Kidney epithelial cell (primary cell): ENCODE data around the gene CCDC178. TPM values are rescaled to one million over a fixed set of nuclear protein-coding genes. Genes with fewer than 3 reads are reported as not detected.

ENCODE experiments used
- DNase-seq: peaks from one replicate; pipeline ENCODE4 v3.0.0-alpha.2; 2010; ENCODE audit warnings: low read depth
- H3K27me3 ChIP-seq: 2 replicates; pipeline ENCODE4 v1.6.0; 2011; ENCODE audit warnings: low read length; ENCODE audit not compliant: control insufficient read depth, insufficient read depth
- H3K36me3 ChIP-seq: 2 replicates; pipeline ENCODE4 v1.5.1; 2011; ENCODE audit warnings: low read length; ENCODE audit not compliant: control insufficient read depth, insufficient read depth
- H3K4me3 ChIP-seq: 2 replicates; pipeline ENCODE4 v1.5.1; 2011; ENCODE audit warnings: low read depth, mild to moderate bottlenecking, control low read depth, low read length
- total RNA-seq: library from RNA; depleted of rRNA; stranded (reverse); fragments of >200 nt; gene quantifications from 2 replicates; pipeline ENCODE4 v1.2.3, GENCODE V29; 2015
- TF ChIP-seq, protein P1 (sequence below): IDR thresholded peaks from 2 replicates; pipeline ENCODE4 v1.5.1; 2011; ENCODE audit warnings: mild to moderate bottlenecking, moderate library complexity, low read length, control low read depth, inconsistent platforms; ENCODE audit not compliant: insufficient read depth, poor library complexity, severe bottlenecking

The CCDC178 gene
- total RNA-seq, 1 donor from 2014 or later = 0.08 TPM

GRCh38 chr18:33334781-33335180 lies 105.7 kb downstream of the CCDC178 start:
- no peak for DNase-seq
- TF ChIP-seq, protein P1, sequence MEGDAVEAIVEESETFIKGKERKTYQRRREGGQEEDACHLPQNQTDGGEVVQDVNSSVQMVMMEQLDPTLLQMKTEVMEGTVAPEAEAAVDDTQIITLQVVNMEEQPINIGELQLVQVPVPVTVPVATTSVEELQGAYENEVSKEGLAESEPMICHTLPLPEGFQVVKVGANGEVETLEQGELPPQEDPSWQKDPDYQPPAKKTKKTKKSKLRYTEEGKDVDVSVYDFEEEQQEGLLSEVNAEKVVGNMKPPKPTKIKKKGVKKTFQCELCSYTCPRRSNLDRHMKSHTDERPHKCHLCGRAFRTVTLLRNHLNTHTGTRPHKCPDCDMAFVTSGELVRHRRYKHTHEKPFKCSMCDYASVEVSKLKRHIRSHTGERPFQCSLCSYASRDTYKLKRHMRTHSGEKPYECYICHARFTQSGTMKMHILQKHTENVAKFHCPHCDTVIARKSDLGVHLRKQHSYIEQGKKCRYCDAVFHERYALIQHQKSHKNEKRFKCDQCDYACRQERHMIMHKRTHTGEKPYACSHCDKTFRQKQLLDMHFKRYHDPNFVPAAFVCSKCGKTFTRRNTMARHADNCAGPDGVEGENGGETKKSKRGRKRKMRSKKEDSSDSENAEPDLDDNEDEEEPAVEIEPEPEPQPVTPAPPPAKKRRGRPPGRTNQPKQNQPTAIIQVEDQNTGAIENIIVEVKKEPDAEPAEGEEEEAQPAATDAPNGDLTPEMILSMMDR = no peak
- Histone ChIP-seq H3K4me3 (no peak overlapping the region), H3K27me3 (no peaks in the 10 kb centered on the region), H3K36me3 (no peaks in the 10 kb centered on the region)

DNA sequence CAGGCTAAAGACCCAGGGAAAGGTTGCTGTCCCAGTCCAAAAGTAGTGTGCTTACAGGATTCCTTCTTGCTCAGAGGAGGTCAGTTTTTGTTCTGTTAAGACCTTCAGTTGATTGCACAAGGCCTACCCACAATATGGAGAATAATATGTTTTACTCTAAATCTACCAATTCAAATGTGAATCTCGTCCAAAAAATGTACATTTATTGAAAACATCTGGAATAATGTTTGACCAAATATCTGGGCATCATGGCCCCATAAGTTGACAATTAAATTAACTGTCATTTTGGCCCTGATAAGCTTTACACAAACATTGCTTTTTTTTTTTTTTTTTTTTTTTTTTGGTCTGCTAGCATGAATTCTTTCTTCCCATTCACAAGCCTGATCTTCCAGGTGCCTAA lies 109.8 kb downstream of the CCDC178 start:
- no peaks in the 10 kb centered on the region for H3K27me3 ChIP-seq
- no peak overlapping the region for H3K4me3 ChIP-seq
- TF ChIP-seq, protein P1 = no peak
- H3K36me3 ChIP-seq = no peaks in the 10 kb centered on the region
- no peak for DNase-seq

DNA sequence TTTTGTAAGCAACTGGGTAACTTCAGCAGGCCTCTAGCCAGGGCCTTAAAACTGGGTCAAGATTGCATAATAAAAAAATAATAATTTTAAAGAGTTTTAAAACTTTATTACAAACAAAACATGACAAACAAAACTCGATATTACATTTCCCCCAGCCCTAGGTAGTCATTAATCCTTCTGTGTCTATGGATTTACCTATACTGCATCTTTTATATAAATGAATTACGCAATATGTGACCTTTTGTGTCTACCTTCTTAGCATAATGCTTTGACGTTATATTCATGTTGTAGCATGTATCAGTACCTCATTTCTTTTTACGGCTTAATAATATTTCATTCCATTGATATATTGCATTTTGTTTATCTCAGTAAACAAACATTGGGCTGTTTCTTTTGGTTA lies 113.5 kb downstream of the CCDC178 start:
- no peaks in the 10 kb centered on the region for H3K27me3 ChIP-seq
- H3K4me3 ChIP-seq = no peak overlapping the region
- H3K36me3 ChIP-seq = no peaks in the 10 kb centered on the region
- no peak for DNase-seq
- TF ChIP-seq, protein P1 = no peak

DNA sequence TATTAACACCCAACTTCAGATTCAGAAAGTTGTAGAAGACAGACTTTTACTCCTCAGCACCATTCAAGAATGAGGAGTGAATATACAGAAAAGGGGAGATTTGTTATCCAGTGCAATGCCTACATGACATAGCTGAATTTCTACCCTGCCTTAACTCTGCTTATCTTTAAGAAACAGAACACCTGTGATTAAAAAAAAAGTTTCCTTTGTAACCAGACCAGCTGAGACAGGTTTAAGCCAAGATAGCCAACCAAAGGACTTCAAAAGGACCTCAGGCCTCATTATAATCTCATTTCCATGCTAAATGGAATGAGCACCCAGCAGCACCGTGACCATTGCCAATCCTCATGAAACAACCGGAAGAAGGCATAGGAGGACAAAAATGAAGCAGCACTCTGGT lies 122.9 kb downstream of the CCDC178 start:
- H3K36me3 ChIP-seq = no peaks in the 10 kb centered on the region
- TF ChIP-seq, protein P1 = no peak
- no peak for DNase-seq

DNA sequence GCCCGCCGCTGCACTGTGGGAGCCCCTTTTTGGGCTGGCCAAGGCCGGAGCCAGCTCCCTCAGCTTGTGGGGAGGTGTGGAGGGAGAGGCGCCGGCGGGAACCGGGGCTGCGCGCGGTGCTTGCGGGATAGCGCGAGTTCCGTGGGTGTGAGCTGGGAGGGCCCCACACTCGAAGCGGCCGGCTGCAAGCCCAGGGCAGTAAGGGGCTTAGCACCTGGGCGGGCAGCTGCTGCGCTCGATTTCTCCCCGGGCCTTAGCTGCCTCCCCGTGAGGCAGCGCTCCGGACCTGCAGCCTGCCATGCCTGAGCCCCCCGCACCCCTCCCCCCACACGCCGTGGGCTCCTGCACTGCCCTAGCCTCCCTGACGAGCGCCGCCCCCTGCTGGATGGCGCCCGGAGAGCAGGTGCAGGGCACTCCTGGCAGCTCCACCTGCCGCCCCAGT lies 124.4 kb downstream of the CCDC178 start:
- H3K36me3 ChIP-seq = no peaks in the 10 kb centered on the region
- H3K27me3 ChIP-seq = no peaks in the 10 kb centered on the region
- TF ChIP-seq, protein P1 = no peak
- no peak overlapping the region for H3K4me3 ChIP-seq
- DNase-seq = no peak

More for the DNA sequence above, 122.9 kb downstream of the CCDC178 start:
- H3K27me3 ChIP-seq = no peaks in the 10 kb centered on the region
- no peak overlapping the region for H3K4me3 ChIP-seq

- DNase-seq = no peak
- H3K4me3 ChIP-seq = no peak overlapping the region
- H3K27me3 ChIP-seq = no peaks in the 10 kb centered on the region
- TF ChIP-seq, protein P1 = no peak
- no peaks in the 10 kb centered on the region for H3K36me3 ChIP-seq
These were observed 133.0 kb downstream of the CCDC178 start for GRCh38 chr18:33307520-33307919.
